ENCODE measurements around the gene ZDHHC14. TPM values are rescaled to one million over a fixed set of nuclear protein-coding genes. Genes with fewer than 3 reads are reported as not detected.
"Not testable (repeated sequence)": the region's sequence is repeated elsewhere in the genome, so short reads cannot be mapped to it uniquely, and the experiment has no call there.

The ZDHHC14 gene
- total RNA-seq, 1 donor from 2014 or later, result 15.2 TPM

GRCh38 chr6:157558049-157558448 is 177.1 kb downstream of the ZDHHC14 start:
- Histone ChIP-seq H3K4me3 (no peak overlapping the region), H3K36me3 (no peaks in the 10 kb centered on the region), H3K9me3 (no peaks in the 10 kb centered on the region), H3K27ac (no peak overlapping the region), H3K27me3 (no peaks in the 10 kb centered on the region), H3K4me1 (peaks cover 4% of the 10 kb centered on the region)
- intact Hi-C loops (cut with DNase I), result loop anchor here (2.0 kb wide), 1 partner anchor 29 kb away; no protein-coding TSS in a partner anchor
- TF ChIP-seq POLR2A (IDR thresholded peaks at IDR 0.05) (no peak), POLR2AphosphoS5 (IDR thresholded peaks at IDR 0.05; ENCODE audit: insufficient read depth in 1 of 2, low read depth in 1 of 2) (no peak), CTCF (IDR thresholded peaks at IDR 0.05) (no peak)
- DNase-seq (ENCODE audit: extremely low spot score in 2 of 2), result peak in 1 of 2 donors; percentile 44

GRCh38 chr6:157558487-157559200 is 177.7 kb downstream of the ZDHHC14 start:
- Histone ChIP-seq H3K9me3 (no peaks in the 10 kb centered on the region), H3K4me3 (no peak overlapping the region), H3K27ac (no peak overlapping the region), H3K4me1 (peaks cover 4% of the 10 kb centered on the region), H3K27me3 (no peaks in the 10 kb centered on the region), H3K36me3 (no peaks in the 10 kb centered on the region)
- intact Hi-C loops (cut with DNase I), result loop anchor here (2.0 kb wide), 1 partner anchor 28 kb away; no protein-coding TSS in a partner anchor
- peak in 1 of 2 donors; percentile 20 for DNase-seq (ENCODE audit: extremely low spot score in 2 of 2)
- TF ChIP-seq POLR2A (IDR thresholded peaks at IDR 0.05), result no peak
- TF ChIP-seq POLR2AphosphoS5 (IDR thresholded peaks at IDR 0.05; ENCODE audit: insufficient read depth in 1 of 2, low read depth in 1 of 2), result no peak
- TF ChIP-seq CTCF (IDR thresholded peaks at IDR 0.05), result no peak

- Histone ChIP-seq H3K4me3 (no peak overlapping the region), H3K36me3 (no peaks in the 10 kb centered on the region), H3K4me1 (peaks cover 4% of the 10 kb centered on the region), H3K27me3 (no peaks in the 10 kb centered on the region), H3K9me3 (no peaks in the 10 kb centered on the region), H3K27ac (no peak overlapping the region)
- TF ChIP-seq CTCF (IDR thresholded peaks at IDR 0.05) (no peak), POLR2A (IDR thresholded peaks at IDR 0.05) (no peak), POLR2AphosphoS5 (IDR thresholded peaks at IDR 0.05; ENCODE audit: insufficient read depth in 1 of 2, low read depth in 1 of 2) (no peak)
- intact Hi-C loops (cut with DNase I), result loop anchor here (2.0 kb wide), 1 partner anchor 28 kb away; no protein-coding TSS in a partner anchor
- peak; percentile 28 to 60 for DNase-seq (ENCODE audit: extremely low spot score in 2 of 2)
Measured at GRCh38 chr6:157559201-157559756, 178.3 kb downstream of the ZDHHC14 start.

GRCh38 chr6:157560063-157560462 is 179.1 kb downstream of the ZDHHC14 start:
- H3K4me1 ChIP-seq; DNase-seq (ENCODE audit: extremely low spot score in 2 of 2); H3K9me3 ChIP-seq; H3K4me3 ChIP-seq; intact Hi-C loops (cut with DNase I); H3K36me3 ChIP-seq; H3K27ac ChIP-seq; H3K27me3 ChIP-seq: not testable (repeated sequence)

GRCh38 chr6:157560691-157561413 is 179.9 kb downstream of the ZDHHC14 start:
- no peaks in the 10 kb centered on the region for H3K36me3 ChIP-seq
- H3K4me1 ChIP-seq, result peaks cover 4% of the 10 kb centered on the region
- no peaks in the 10 kb centered on the region for H3K27me3 ChIP-seq
- no peak overlapping the region for H3K4me3 ChIP-seq
- intact Hi-C loops (cut with DNase I), result no loop called here
- no peak overlapping the region for H3K27ac ChIP-seq
- DNase-seq (ENCODE audit: extremely low spot score in 2 of 2), result no peak
- TF ChIP-seq POLR2AphosphoS5 (IDR thresholded peaks at IDR 0.05; ENCODE audit: insufficient read depth in 1 of 2, low read depth in 1 of 2), result no peak
- TF ChIP-seq CTCF (IDR thresholded peaks at IDR 0.05), result no peak
- no peak for TF ChIP-seq POLR2A (IDR thresholded peaks at IDR 0.05)
- H3K9me3 ChIP-seq, result no peaks in the 10 kb centered on the region

Data from vagina (tissue), 2 donors.